Measurements from ENCODE around the gene HSPD1. TPM values are rescaled to one million over a fixed set of nuclear protein-coding genes. Genes with fewer than 3 reads are reported as not detected.

The HSPD1 gene
- total and polyA plus RNA-seq, 2 of the 13 experiments (the other 11 are each of a cell fraction or from before 2014, with no cell fraction given): 685 to 2,610 TPM

DNA sequence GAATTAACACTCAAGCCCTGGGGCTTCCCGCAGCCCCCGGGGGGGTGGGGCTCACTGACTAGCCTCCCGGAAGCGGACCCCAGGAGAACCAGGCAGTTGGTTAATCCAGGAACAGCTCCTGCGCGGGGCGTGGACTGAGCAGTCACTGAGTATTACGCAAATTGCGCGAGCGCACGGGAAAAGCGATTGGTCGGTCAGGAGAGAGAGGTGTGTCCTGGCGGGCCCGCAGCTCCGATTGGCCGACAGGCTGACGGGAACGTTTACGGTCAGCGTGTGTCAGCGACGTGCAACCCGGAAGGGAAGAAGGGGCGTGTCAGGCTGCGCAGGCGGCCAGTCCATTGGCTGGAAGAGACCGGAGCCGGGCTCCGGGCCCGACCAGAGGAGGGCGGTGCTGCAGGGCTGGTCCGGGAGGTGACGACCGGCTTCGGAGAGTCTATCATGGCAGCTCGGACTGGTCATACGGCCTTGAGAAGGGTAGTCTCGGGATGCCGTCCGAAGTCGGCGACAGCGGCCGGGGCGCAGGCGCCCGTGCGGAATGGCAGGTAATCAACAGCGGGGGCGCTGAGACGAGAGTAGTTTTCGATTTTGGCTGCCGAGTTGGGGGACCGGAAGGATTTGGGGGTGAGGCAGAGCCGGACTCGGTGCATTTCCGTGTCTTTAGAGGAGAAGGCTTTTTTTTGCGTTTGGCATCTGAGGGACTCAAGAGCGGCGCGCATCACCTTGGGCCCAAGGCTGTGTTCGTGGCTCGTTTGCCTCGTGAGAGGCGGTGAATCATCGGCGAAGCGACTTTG, 46.3 kb downstream of the HSPD1 start, which contains the start of gene COQ10B (continued):
- TF ChIP-seq ZNF296 (CRISPR knock-in tag; conservative IDR thresholded peaks at IDR 0.05) (no peak), PCBP2 (optimal IDR thresholded peaks at IDR 0.05; ENCODE audit: low read depth, low read length, poor library complexity, severe bottlenecking) (no peak), PHB2 (IDR thresholded peaks at IDR 0.05; ENCODE audit: partially characterized antibody) (no peak), DPF2 (CRISPR knock-in tag; IDR thresholded peaks at IDR 0.05; ENCODE audit: borderline replicate concordance, low read depth) (no peak), MBD4 (IDR thresholded peaks at IDR 0.05; ENCODE audit: borderline replicate concordance, low read length) (no peak; the same call in 1 of the 2 replicates), ZC3H13 (CRISPR knock-in tag; IDR thresholded peaks at IDR 0.05) (no peak; the same call in none of the 2 replicates), ZNF335 (CRISPR knock-in tag; IDR thresholded peaks at IDR 0.05) (no peak; the same call in 1 of the 2 replicates), JUN (CRISPR knock-in tag; IDR thresholded peaks at IDR 0.05) (no peak), MTA3 (CRISPR knock-in tag; IDR thresholded peaks at IDR 0.05) (no peak), TBX3 (IDR thresholded peaks at IDR 0.05; ENCODE audit: borderline replicate concordance) (no peak), ZSCAN21 (CRISPR knock-in tag; IDR thresholded peaks at IDR 0.05; ENCODE audit: borderline replicate concordance) (peak; percentile 84), RBM22 (optimal IDR thresholded peaks at IDR 0.05; ENCODE audit: low read length) (no peak), CSRNP1 (CRISPR knock-in tag; IDR thresholded peaks at IDR 0.05) (peak; percentile 18; the same call in 1 of the 2 replicates), ZMYM2 (CRISPR knock-in tag; IDR thresholded peaks at IDR 0.05) (no peak), ZNF713 (CRISPR knock-in tag; IDR thresholded peaks at IDR 0.05) (no peak), GMEB2 (CRISPR knock-in tag; IDR thresholded peaks at IDR 0.05; ENCODE audit: low read depth) (peak; percentile 92), GLI4 (CRISPR knock-in tag; IDR thresholded peaks at IDR 0.05; ENCODE audit: borderline replicate concordance) (no peak), SIN3B (IDR thresholded peaks at IDR 0.05; ENCODE audit: low read length) (no peak), THAP8 (CRISPR knock-in tag; IDR thresholded peaks at IDR 0.05; ENCODE audit: borderline replicate concordance) (peak; percentile 19; the same call in 1 of the 2 replicates)
- TF ChIP-seq, protein P1, sequence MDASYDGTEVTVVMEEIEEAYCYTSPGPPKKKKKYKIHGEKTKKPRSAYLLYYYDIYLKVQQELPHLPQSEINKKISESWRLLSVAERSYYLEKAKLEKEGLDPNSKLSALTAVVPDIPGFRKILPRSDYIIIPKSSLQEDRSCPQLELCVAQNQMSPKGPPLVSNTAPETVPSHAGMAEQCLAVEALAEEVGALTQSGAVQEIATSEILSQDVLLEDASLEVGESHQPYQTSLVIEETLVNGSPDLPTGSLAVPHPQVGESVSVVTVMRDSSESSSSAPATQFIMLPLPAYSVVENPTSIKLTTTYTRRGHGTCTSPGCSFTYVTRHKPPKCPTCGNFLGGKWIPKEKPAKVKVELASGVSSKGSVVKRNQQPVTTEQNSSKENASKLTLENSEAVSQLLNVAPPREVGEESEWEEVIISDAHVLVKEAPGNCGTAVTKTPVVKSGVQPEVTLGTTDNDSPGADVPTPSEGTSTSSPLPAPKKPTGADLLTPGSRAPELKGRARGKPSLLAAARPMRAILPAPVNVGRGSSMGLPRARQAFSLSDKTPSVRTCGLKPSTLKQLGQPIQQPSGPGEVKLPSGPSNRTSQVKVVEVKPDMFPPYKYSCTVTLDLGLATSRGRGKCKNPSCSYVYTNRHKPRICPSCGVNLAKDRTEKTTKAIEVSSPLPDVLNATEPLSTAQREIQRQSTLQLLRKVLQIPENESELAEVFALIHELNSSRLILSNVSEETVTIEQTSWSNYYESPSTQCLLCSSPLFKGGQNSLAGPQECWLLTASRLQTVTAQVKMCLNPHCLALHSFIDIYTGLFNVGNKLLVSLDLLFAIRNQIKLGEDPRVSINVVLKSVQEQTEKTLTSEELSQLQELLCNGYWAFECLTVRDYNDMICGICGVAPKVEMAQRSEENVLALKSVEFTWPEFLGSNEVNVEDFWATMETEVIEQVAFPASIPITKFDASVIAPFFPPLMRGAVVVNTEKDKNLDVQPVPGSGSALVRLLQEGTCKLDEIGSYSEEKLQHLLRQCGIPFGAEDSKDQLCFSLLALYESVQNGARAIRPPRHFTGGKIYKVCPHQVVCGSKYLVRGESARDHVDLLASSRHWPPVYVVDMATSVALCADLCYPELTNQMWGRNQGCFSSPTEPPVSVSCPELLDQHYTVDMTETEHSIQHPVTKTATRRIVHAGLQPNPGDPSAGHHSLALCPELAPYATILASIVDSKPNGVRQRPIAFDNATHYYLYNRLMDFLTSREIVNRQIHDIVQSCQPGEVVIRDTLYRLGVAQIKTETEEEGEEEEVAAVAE (CRISPR knock-in tag; IDR thresholded peaks at IDR 0.05; ENCODE audit: borderline replicate concordance): no peak; the same call in 1 of the 2 replicates
